K562 (cell line): ENCODE measurements around the gene C3. TPM values are rescaled to one million over a fixed set of nuclear protein-coding genes. Genes with fewer than 3 reads are reported as not detected.
A peak's percentile ranks its signal among the peaks of the same experiment; 100 is the strongest.

Experiments
- COPS2 ChIP-seq: fragments of 450-650 bp; conservative IDR thresholded peaks from 2 replicates; pipeline ENCODE4 v1.6.1; 2016; ENCODE audit warnings: mild to moderate bottlenecking, moderate library complexity
- DIDO1 ChIP-seq: fragments of 450-650 bp; IDR thresholded peaks from 2 replicates; pipeline ENCODE4 v1.6.1; 2016; ENCODE audit warnings: low read depth, missing biosample characterization, missing genetic modification characterization
- ELK3 ChIP-seq: fragments of 450-650 bp; formaldehyde crosslinking; IDR thresholded peaks from 2 replicates; pipeline ENCODE4 v1.4.0; 2020; ENCODE audit warnings: mild to moderate bottlenecking
- GTF2E2 ChIP-seq: fragments of 200-800 bp; sonication (Bioruptor generic); IDR thresholded peaks from 2 replicates; pipeline ENCODE4 v1.6.1; 2016; ENCODE audit warnings: missing genetic modification characterization, missing compliant biosample characterization
- HNRNPUL1 ChIP-seq: fragments of 200-400 bp; formaldehyde crosslinking; IDR thresholded peaks from 2 replicates; pipeline ENCODE4 v1.6.1; 2017; ENCODE audit warnings: low read length
- IRF1 ChIP-seq: sonication (generic); formaldehyde crosslinking; IDR thresholded peaks from 2 replicates; pipeline ENCODE4 v1.8.0; 2022; ENCODE audit warnings: missing genetic modification reagents, mild to moderate bottlenecking, borderline replicate concordance
- MAFK ChIP-seq: IDR thresholded peaks from 2 replicates; pipeline ENCODE4 v1.6.1; 2011; ENCODE audit warnings: low read length, improper control_type of control experiment
- MCM2 ChIP-seq: fragments of 450-650 bp; IDR thresholded peaks from 2 replicates; pipeline ENCODE4 v1.6.1; 2017; ENCODE audit warnings: low read depth, mild to moderate bottlenecking
- NFIX ChIP-seq: fragments of 250-450 bp; sonication (Bioruptor Pico); IDR thresholded peaks from 2 replicates; pipeline ENCODE4 v1.4.0; 2020; ENCODE audit warnings: low read depth, mild to moderate bottlenecking, moderate library complexity
- POLR2AphosphoS2 ChIP-seq: IDR thresholded peaks from 2 replicates; pipeline ENCODE4 v1.6.1; 2012; ENCODE audit warnings: low read length, improper control_type of control experiment
- RCOR1 ChIP-seq, 2 experiments: IDR thresholded peaks; 2 replicates each; pipeline ENCODE4 v1.6.1; 2012; ENCODE audit warnings: low read depth in 2 of 2, low read length in 2 of 2, borderline replicate concordance in 1 of 2, improper control_type of control experiment in 1 of 2
- RFX5 ChIP-seq: IDR thresholded peaks from 2 replicates; pipeline ENCODE4 v1.6.1; 2011; ENCODE audit warnings: low read depth, mild to moderate bottlenecking, improper control_type of control experiment, low read length
- SRSF9 ChIP-seq: fragments of 200-400 bp; formaldehyde crosslinking; IDR thresholded peaks from 2 replicates; pipeline ENCODE4 v1.6.1; 2017; ENCODE audit warnings: low read depth, low read length, borderline replicate concordance
- TOE1 ChIP-seq, 2 experiments: fragments of 450-650 bp in 1 of 2; sonication (generic) in 1 of 2; formaldehyde crosslinking in 1 of 2; IDR thresholded peaks; 2 replicates each; pipeline versions ENCODE4 v1.7.1 to v1.8.0; 2016 to 2022; ENCODE audit warnings: borderline replicate concordance in 2 of 2, mild to moderate bottlenecking in 2 of 2, antibody characterized with exemption in 1 of 2, inconsistent platforms in 1 of 2, low read depth in 1 of 2, missing genetic modification reagents in 1 of 2, moderate library complexity in 1 of 2
- XRCC4 ChIP-seq: IDR thresholded peaks from one replicate; pipeline ENCODE4 v1.6.1; 2011; ENCODE audit not compliant: insufficient read depth, insufficient read length; ENCODE audit errors: extremely low read depth
- ZBTB11 ChIP-seq, 3 experiments: fragments of 200-800 bp in 1 of 3; fragments of 250-450 bp in 1 of 3; fragments of 450-650 bp in 1 of 3; sonication (Bioruptor Pico) in 1 of 3; sonication (Bioruptor generic) in 1 of 3; formaldehyde crosslinking in 1 of 3; IDR thresholded peaks; 2 replicates each; pipeline versions ENCODE4 v1.6.1 to v1.8.0; 2016 to 2022; ENCODE audit warnings: mild to moderate bottlenecking in 2 of 3, missing genetic modification characterization in 2 of 3, missing compliant biosample characterization in 1 of 3, moderate library complexity in 1 of 3
- ZFP1 ChIP-seq: fragments of 450-650 bp; formaldehyde crosslinking; IDR thresholded peaks from 2 replicates; pipeline ENCODE4 v1.4.0; 2020; ENCODE audit warnings: mild to moderate bottlenecking, mixed read lengths
- ZNF263 ChIP-seq: sonication (generic); formaldehyde crosslinking; IDR thresholded peaks from 2 replicates; pipeline ENCODE4 v1.8.0; 2022; ENCODE audit warnings: mild to moderate bottlenecking, missing genetic modification reagents, borderline replicate concordance
- ZNF778 ChIP-seq: fragments of 450-650 bp; formaldehyde crosslinking; IDR thresholded peaks from 2 replicates; pipeline ENCODE4 v1.4.0; 2020; ENCODE audit warnings: mild to moderate bottlenecking, moderate library complexity
- polyA plus RNA-seq, 8 experiments: library from polyadenylated mRNA; depleted of rRNA in 4 of 8; stranded (reverse) in 5 of 8; unstranded in 3 of 8; fragments of >200 nt; fragmentation: Nextera tagmentation in 2 of 8; fragmentation: Illumina TruSeq in 1 of 8; extraction: Ambion mirVana in 2 of 8; extraction: Trizol in 1 of 8; gene quantifications; 2 replicates each; pipeline versions ENCODE4 v1.2.1 to v1.2.3, GENCODE V29; 2011 to 2014; ENCODE audit warnings: inconsistent platforms in 1 of 8, missing spikeins in 1 of 8
- total RNA-seq, 7 experiments: library from RNA; depleted of rRNA in 6 of 7; stranded (reverse); fragments of >200 nt in 6 of 7; fragmentation: Illumina TruSeq in 2 of 7; extraction: Trizol in 2 of 7; gene quantifications; 2 replicates each; pipeline versions ENCODE4 v1.2.1 to v1.2.3, GENCODE V29; 2011 to 2021; ENCODE audit warnings: low replicate concordance in 1 of 7

Gene C3
- total and polyA plus RNA-seq, 9 of the 15 experiments (the other 6 are each of a cell fraction or from before 2014, with no cell fraction given): 0.59 to 10.6 (median 2.2) TPM

GRCh38 chr19:6733338-6734095 lies 13.1 kb upstream of the C3 start (continued):
- TF ChIP-seq RFX5: no peak
- TF ChIP-seq HNRNPUL1: no peak
- TF ChIP-seq TOE1 (IDR thresholded peaks at IDR 0.05; ENCODE audit: borderline replicate concordance): no peak
- no peak for TF ChIP-seq TOE1 (CRISPR knock-in tag; IDR thresholded peaks at IDR 0.05; ENCODE audit: borderline replicate concordance, low read depth)
- no peak for TF ChIP-seq DIDO1 (tag)
- TF ChIP-seq COPS2: no peak
- no peak for TF ChIP-seq IRF1
- peak; percentile 44 to 86; a peak in 3 of 4 replicates for TF ChIP-seq RCOR1 (IDR thresholded peaks at IDR 0.05; ENCODE audit: borderline replicate concordance in 1 of 2, low read depth in 2 of 2, low read length in 2 of 2)
- no peak for TF ChIP-seq ZNF263
- no peak for TF ChIP-seq POLR2AphosphoS2
- no peak for TF ChIP-seq XRCC4
- no peak for TF ChIP-seq SRSF9
- TF ChIP-seq GTF2E2 (tag): no peak
- no peak for TF ChIP-seq ZBTB11 (CRISPR knock-in tag; IDR thresholded peaks at IDR 0.05)
- TF ChIP-seq ZFP1 (CRISPR knock-in tag): no peak
- TF ChIP-seq NFIX (CRISPR knock-in tag): no peak
- TF ChIP-seq MCM2: no peak
- TF ChIP-seq ELK3 (CRISPR knock-in tag): no peak
- no peak for TF ChIP-seq MAFK
- no peak for TF ChIP-seq ZNF778
